HG02840 (cell line): Measurements from ENCODE around the gene ARHGAP15.

Experiments used
- ATAC-seq: cut with Tn5 transposase; IDR thresholded peaks from one replicate; pipeline ENCODE4 v1.9.1; 2021; ENCODE audit warnings: mild to moderate bottlenecking, moderate library complexity, moderate number of reproducible peaks; ENCODE audit not compliant: unreplicated experiment, low FRiP score

The ARHGAP15 gene

DNA sequence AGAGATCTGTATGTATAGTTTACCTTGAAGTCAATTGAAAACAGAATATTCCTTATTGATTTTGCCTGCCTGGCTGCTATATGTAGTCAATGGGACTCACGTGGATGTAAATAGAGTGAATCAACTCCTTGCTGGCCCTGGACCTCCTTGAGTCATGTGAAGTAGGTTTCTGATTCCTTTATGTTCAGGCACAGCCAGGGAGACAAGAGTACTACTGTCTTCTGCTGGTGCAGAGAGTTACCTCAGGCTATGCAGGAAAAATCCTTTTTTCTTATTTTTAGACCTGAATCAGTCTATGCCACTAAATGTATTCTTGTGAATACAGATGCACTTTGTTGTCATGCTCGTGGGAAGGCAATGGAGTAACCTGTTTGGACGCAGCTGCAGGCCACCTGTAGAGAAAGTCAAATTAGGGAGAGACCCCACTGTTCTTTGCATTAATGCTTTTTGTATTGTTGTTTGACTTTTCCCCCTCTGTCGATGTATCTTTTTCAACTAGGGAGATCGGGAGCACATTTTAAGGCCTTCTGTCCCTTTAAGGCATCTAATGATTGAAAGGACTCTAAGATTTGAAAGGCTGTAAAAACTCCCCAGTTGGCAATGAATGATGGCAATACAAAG is 473.9 kb downstream of the ARHGAP15 start:
- no peak for ATAC-seq

DNA sequence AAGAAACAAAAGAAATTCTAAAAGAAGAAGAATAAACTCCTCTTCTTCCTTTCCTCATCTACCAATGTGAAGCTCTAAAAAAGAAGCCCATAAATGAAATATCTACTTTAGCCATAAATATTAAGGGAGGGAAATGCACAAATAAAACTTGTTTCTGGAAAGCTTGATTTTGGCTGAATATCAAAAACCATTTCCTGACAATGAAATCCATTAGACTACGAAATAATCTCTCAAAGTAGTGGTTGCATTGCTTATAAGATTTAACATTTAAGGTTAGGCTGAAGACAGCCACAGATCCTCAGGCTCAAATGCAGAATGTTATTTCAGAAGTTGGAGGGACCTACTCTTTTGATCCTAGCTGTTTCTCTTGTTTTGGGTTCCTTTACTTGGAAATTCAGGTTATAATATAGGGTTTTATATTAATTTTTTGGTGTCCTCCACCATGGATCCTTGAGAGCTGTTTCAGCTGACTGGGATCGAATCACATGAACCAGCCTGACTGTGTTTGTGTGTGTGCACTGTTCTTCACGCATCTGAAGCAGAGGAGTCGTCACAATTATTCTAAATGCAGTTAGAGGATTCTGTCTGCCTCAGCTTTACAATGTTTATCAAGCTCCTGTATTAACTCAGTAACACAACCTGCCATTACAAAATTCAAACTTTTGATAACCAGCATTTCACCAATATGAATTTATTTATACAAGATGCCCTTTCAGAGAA is 474.8 kb downstream of the ARHGAP15 start:
- no peak for ATAC-seq

DNA sequence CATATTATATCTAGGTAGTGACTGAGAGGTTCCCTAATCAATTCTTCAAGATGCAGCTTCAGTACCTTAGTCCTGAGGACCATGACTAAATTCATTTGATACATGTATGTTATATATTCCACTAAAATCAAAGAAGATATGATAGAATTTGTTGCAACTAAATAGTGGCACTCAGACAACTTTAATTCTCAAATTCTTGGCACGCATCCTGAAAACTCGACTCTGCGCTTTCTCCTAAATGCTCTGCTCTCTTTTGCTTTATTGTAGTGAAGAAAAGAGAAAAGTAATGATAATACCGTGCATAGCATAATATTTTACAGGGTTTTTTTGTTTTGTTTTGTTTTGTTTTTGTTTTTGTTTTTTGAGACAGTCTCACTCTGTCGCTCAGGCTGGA is 475.3 kb downstream of the ARHGAP15 start:
- ATAC-seq = no peak

DNA sequence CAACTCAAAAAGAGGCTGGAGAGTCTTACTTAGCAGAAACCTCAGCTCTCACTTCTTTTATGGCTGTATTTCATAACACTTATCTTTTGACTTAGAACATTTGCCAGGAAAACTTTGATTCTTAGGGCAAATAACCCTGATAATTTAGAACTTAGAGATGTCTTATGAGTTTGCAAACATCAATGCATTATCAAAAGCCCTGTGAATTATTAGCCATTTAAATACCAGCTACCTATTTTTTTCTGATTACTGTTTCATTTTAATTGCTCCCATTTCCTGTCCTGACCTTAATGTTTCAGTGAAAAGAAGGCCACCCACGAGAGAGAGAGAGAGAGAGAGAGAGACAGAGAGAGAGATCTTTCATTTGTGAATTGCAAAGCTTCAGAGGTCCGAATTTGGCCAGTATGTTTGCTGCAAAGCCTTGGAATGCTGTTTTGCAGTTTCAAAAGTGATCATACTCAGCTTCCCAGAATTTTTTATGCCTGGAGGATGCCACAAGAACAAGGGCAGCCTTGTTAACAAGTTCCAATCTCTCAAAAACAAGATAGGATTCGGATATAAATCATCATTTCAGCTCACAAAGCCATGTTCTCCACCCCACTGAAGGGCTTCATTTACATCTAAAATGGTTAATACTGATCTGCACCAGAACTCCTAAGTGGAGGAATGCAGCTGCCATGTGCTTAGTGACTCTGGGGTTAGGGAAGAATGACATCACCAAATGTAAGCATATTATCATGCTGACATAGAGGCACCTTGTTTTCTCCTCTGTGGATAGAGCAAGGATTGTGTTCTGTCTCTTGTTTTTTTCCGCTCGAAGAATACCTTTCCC is 478.2 kb downstream of the ARHGAP15 start:
- no peak for ATAC-seq

DNA sequence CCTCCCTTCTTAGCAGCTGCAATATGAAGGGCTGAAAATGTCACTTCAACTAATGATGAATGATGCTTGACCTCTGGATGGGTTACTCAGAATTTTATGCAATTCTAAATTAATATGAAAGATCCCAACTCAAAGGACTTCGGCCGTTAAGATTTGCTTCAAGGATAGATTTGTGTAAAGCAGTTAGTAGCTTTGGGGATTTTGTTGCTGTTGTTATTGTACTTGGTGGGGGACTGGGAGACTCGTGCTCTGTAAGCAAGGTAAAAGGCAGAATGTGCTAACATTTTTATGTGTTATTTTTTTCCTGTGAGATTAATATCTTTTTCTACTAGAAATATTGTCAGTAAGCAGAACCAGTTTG is 478.8 kb downstream of the ARHGAP15 start:
- no peak for ATAC-seq

DNA sequence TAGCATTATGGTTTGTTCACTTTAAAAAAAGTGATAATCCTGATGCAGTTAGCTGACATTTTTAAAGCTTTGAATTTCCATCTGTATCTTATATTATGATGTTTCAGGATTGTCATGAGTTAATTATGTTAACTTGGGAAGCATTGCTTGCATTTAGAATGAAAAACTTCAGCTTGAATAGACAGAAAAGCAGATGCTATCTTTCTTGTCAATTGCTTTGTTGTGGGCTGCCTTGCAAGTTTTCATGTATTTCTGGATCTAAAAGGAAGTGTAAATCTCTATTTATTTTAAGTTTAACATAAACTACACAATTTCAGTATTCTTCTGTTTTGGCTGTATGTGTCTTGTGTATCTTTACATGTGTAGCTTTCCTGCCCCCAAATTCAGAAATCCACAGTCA is 479.5 kb downstream of the ARHGAP15 start:
- no peak for ATAC-seq

DNA sequence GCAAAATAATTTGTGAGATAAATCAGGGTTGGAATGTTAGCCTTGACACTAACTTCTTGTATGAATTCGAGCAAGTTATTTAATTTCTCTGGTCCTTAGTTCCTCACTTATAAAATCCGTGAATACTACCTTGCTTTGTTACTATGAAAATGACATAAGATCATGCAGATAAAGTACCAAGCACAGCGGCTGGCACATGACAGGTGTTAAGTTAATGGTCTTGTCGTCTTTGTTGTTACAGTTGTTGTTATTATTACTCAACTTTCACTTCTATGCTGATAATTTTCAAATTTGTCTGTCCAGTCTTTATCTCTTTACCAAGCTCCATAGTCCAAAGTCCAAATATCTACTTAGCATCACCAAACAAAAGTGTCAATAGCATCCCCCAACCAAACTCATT is 482.1 kb downstream of the ARHGAP15 start:
- no peak for ATAC-seq

DNA sequence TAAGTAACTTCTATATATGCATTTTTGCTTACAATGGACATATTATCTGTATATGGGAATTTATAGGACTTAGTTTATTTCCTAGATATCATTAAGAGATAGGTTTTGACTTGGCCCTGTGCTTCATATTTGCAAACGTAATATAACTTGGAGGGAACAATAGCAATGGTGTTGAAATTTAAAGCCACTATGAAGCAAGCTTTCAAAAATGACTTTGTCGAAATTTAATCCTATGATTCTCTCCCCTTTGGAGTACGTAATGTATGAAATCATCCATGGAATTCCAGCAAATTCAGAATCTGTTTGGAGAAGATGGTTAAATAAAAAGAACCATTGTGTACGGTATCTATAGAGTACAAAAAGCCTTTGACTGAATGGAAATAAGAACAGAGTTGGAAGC is 486.3 kb downstream of the ARHGAP15 start:
- no peak for ATAC-seq

DNA sequence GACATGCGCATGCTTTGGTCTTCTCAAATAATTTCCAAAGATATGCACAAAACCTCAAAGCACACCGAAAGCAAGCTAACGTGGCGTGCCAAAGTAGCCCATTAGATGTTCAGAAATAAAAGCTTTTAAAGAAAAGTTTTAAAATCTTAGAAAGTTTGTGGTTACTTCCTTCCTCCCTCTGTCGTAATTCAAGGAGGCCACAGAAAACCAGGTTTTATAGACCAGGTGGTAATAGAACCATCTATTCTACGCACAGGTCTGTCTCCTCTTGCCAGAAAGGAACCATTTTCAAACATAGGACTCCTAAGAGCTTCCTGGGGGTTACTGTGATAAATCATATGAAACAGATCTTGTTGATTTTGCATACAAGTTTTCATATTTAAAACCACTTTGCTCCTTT is 487.2 kb downstream of the ARHGAP15 start:
- ATAC-seq = no peak

DNA sequence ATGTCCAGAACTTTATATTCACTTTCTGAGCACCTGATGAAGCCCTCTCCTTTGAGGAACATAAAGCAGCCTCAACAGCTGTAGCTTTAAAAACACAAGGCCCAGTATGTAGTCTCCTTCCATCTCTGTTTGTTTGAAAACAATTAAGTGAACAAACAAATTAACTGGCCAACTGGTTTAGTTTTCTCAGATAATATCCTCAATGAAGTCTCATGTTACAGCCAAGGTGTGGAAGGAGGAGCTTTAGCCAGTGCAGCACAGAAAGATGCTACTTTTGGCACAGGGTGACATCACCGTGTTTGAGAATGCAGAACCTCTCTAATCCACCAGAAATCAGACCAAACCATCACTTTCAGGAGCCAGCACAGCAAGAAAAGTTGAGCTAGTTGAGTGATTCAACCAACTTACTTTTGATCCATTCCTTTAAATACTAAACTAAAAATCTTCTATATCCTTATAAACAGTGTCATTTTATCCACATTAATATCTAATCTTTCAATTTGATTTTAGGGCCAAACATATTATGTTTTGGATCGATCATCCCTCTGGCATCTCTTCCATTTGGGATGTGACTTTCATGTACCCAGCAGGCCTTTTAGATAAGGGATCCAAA is 488.7 kb downstream of the ARHGAP15 start:
- ATAC-seq = no peak

DNA sequence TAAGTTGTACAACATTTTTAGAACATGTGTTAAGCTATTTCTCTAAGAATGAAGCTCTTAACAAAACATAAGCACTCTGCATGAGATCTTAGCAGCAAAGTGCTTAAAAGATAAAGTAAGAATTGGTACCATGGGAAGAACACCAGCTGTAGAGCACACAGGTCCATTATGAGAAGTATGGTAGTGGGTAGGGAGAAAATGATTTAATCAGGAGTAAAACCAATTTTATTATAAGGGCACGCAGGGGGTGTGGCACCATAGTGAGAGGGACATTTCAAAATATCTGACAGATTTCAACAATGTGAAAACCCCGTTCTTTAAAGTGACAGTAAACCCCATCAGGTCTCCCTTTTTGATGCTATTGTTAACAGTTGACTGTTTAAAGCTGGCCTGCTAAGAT is 492.9 kb downstream of the ARHGAP15 start:
- ATAC-seq = no peak

DNA sequence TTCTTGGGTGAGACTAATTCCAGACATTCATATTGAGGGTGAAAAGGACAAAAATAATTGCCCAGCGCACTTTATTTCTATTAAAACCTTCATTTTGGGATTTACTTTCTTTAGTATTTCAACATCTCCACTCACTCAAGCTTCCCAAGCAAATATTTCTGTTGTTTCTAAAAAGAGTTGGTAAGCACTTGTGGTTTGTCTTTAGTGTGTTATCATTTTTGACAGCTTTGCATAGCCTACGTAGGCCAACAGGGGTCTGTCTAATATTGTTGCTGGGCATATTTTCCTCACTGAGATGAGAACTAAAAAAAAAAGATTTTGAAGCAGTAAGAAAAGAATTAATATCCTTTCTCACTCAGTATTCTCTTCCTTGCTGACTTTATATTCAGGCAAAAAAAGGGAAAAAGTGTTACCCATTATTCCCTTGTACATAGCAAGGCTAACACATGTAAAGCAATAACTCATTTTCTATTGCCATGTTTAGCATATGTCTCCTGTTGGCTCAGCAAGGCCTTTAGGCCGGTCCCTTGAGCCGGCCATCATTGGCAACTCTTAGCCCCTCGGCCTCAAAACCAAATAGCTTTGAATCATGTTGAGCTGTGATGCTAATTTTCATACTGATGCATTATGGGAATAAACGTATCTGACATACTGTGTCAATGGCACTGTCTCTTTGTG is 494.2 kb downstream of the ARHGAP15 start:
- ATAC-seq = no peak

DNA sequence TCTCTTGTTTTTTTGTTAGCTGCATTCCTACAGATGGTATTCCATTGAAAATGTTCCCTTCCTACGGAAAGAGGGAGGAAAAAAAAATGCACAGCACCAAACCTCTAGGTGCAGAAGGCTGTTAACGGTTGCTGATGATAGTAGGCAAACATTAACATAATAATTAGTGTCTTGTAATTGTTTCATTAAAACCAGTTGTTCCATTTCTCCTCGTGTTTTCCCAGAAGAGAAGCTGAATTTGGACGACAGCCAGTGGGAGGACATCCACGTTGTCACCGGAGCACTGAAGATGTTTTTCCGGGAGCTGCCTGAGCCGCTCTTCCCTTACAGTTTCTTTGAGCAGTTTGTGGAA is 494.7 kb downstream of the ARHGAP15 start:
- no peak for ATAC-seq

DNA sequence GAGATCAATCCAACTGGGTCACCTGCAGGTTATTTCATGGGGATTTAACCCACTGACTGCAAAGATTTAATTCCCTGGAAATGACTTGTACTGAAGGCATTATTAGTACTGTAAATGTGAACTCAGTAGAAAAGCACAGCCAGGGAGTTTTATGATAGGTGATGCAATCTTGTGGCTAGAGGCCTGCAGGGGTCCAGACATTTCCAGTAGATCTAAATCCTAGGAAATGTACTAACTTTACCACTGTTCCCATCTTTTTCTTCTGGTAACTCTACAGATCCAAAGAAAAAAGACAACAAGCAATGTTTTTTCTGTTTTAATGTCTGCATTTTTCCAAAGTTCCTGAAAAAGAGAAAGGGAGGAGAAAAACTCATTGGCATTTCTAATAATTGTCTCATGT is 500.1 kb downstream of the ARHGAP15 start:
- no peak for ATAC-seq

DNA sequence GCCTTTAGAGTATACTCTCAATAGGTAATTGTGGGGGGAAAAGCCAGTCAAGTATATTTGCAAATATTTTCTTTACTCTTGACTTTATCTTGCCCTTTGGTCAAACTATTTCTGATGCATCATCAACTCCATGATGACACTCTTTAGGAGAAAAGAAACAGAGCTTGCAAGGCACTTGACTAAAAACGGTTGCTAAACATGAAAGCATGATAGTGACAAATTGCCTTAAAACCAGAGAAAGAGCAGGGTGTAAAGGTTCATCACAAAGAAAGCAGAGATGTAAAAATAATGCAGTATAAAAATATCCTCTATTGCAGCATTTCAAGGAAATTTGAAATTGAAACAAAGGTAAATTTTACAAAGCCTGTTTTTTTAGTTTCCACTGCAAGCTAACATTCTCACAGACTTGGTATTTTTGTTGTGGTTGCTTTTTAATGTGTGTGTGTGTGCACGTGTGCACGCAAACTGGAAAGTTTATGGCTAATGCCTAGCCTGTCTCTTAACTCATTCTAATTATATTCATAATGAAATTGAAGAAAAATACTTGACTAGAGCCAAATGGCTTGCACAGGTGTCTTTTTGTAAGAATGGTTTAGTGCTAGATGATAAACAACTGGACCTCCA is 503.6 kb downstream of the ARHGAP15 start:
- no peak for ATAC-seq

DNA sequence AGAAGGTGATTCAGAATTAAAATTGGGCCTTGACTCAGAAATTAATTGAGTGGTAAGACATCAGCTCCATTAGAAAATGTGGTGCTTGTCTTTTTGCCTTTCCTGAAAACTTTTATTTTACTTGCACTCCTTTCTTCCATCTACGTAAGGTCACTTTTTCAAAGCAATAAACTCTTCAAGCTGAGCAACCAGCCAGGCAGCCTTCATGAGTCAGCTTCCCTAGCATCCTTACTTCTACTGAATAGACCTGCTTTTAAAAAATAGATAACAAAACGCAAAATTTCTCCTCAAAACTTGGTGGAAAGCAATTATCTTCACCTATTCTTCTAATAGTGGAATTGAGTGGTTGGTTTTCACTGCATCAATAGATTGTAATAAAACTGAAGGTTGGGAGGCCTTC is 504.2 kb downstream of the ARHGAP15 start:
- no peak for ATAC-seq

DNA sequence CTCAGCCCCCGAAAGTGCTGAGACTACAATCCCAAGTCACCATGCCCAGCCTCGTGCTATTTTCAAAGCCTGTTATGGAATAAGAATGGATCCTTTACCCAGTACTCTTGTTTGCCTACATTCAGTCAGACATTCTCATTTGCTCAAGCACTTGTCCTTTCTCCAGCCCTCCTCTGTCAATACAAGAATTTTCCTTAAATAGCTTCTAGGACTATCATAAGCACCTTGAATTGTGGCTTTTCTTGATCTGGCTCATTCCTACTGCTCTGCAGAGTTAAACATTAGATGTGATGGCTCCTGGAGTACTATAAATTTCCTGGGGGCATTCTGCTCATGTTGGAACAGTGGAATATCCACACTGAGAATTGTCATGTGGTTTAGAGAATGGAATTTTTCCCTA is 506.1 kb downstream of the ARHGAP15 start:
- no peak for ATAC-seq

DNA sequence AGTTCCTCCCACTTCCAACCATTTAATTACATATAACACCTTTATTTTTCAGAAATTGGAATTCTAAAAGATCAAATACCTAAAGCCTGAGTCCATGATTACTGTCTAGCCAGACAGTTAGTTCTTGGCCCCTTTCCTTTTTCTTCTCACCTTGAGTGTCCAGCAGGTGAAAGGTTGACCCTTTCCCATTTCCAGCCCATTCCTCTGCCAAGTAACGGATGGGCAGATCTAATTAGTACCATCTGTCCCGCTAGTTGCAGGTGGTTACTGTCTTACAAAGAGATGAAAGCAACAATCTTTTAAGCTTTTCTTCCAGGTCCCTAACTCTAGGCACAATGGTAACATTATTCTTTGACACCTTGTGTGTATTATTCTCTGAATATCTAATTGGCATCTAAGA is 506.7 kb downstream of the ARHGAP15 start:
- ATAC-seq = no peak

DNA sequence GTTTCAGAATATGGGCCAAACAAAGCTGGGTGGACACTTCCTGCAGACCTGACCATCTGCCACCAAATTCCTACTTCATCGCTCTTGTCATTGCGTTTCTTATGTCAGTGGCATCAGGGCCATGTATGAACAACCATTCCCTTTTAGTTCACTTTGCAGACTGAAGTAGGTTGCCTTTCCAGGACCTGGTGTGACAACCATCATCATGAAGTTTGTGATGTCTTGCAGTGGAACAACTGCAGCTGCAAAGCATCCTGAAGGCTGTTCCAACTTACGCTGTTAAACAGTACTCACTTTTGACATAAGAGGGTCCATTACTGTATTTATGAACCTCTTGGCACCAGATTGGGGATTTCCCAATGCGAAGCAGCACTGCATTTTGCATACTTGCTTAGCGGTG is 511.6 kb downstream of the ARHGAP15 start:
- ATAC-seq = no peak

DNA sequence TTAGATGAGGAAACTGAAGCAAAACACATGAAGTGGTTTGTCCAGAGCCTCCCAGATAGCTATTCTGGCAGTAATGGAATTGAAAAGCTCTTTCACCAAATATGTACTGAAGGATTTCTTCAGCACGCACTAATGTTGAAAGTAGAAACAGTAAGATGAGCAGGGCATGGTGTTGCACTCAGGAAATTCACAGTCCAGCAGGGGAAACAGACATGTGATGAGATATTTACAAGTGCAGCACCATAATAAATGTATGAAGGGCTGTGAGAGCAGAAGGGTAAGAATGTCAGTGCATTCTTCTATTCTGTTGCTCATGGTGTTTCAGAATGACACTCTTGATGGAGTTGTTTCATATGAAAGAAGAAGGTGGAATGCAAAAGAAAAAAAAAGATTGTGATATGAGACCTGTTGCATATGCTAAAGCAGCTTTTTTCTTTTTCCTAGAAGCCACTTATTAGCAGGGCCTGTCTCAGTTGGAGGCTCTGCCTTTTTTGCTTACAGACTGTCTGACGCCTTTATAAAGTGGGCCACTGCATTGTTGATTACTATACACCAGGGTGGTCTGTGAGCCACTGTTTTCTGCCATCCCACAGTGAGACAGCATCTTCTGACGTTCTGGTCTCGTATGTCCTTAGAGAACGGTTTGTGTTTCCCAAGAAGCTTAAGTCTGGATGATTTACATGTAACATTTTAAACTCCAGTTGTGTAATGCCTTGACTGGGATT is 516.9 kb downstream of the ARHGAP15 start:
- ATAC-seq = no peak
